Fibroblast of the aortic adventitia (primary cell): ENCODE measurements around the gene CARD9. TPM values are rescaled to one million over a fixed set of nuclear protein-coding genes. Genes with fewer than 3 reads are reported as not detected.

ENCODE experiments used
- DNase-seq: peaks from one replicate; pipeline ENCODE4 v3.0.0-alpha.2; 2010; ENCODE audit warnings: low read depth
- H3K4me3 ChIP-seq: 2 replicates; pipeline ENCODE4 v1.5.1; 2011; ENCODE audit warnings: low read depth, mild to moderate bottlenecking, control low read depth, low read length, moderate library complexity
- total RNA-seq: library from RNA; depleted of rRNA; stranded (reverse); fragments of >200 nt; gene quantifications from 2 replicates; pipeline ENCODE4 v1.2.3, GENCODE V29; 2012; ENCODE audit warnings: low replicate concordance
- TF ChIP-seq, protein P1 (sequence below): IDR thresholded peaks from 2 replicates; pipeline ENCODE4 v1.5.1; 2011; ENCODE audit warnings: mild to moderate bottlenecking, low read length, control low read depth, inconsistent platforms; ENCODE audit not compliant: insufficient read depth

Gene CARD9
- total RNA-seq, 1 donor: 1.4 TPM

DNA sequence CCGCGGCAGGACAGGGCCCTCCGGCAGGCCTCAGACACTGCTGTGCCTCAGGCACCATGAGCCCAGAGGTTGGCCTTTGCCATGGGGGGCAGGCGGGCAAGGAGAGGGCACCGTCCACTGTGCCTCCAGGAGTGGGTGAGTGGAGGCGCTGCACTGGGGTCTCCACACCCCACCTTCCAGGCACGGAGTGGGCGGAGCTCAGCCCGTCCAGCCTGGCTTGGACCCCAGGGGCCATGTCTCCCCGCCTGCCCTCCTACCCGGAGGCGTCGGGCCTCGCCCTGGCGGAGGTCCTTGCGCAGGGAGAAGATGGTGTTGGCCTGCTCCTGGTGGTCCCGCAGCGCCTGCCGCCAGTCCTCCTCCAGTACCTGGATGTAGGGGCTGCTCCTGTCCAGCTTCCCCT, 3.4 kb downstream of the CARD9 start:
- no peak overlapping the region for H3K4me3 ChIP-seq
- no peak for DNase-seq
- TF ChIP-seq, protein P1, sequence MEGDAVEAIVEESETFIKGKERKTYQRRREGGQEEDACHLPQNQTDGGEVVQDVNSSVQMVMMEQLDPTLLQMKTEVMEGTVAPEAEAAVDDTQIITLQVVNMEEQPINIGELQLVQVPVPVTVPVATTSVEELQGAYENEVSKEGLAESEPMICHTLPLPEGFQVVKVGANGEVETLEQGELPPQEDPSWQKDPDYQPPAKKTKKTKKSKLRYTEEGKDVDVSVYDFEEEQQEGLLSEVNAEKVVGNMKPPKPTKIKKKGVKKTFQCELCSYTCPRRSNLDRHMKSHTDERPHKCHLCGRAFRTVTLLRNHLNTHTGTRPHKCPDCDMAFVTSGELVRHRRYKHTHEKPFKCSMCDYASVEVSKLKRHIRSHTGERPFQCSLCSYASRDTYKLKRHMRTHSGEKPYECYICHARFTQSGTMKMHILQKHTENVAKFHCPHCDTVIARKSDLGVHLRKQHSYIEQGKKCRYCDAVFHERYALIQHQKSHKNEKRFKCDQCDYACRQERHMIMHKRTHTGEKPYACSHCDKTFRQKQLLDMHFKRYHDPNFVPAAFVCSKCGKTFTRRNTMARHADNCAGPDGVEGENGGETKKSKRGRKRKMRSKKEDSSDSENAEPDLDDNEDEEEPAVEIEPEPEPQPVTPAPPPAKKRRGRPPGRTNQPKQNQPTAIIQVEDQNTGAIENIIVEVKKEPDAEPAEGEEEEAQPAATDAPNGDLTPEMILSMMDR: no peak

- H3K4me3 ChIP-seq: no peak overlapping the region
- no peak for DNase-seq
- TF ChIP-seq, protein P1: no peak
Measured at GRCh38 chr9:136368190-136368589, 5.3 kb downstream of the CARD9 start.

GRCh38 chr9:136367296-136368145, 5.9 kb downstream of the CARD9 start:
- H3K4me3 ChIP-seq: no peak overlapping the region
- DNase-seq: no peak
- TF ChIP-seq, protein P1: no peak

GRCh38 chr9:136366826-136367225, 6.6 kb downstream of the CARD9 start:
- no peak for DNase-seq
- TF ChIP-seq, protein P1: no peak

GRCh38 chr9:136365775-136366222, 7.7 kb downstream of the CARD9 start:
- no peak for DNase-seq
- H3K4me3 ChIP-seq: no peak overlapping the region
- TF ChIP-seq, protein P1: no peak

More at GRCh38 chr9:136366826-136367225, 6.6 kb downstream of the CARD9 start:
- no peak overlapping the region for H3K4me3 ChIP-seq

DNA sequence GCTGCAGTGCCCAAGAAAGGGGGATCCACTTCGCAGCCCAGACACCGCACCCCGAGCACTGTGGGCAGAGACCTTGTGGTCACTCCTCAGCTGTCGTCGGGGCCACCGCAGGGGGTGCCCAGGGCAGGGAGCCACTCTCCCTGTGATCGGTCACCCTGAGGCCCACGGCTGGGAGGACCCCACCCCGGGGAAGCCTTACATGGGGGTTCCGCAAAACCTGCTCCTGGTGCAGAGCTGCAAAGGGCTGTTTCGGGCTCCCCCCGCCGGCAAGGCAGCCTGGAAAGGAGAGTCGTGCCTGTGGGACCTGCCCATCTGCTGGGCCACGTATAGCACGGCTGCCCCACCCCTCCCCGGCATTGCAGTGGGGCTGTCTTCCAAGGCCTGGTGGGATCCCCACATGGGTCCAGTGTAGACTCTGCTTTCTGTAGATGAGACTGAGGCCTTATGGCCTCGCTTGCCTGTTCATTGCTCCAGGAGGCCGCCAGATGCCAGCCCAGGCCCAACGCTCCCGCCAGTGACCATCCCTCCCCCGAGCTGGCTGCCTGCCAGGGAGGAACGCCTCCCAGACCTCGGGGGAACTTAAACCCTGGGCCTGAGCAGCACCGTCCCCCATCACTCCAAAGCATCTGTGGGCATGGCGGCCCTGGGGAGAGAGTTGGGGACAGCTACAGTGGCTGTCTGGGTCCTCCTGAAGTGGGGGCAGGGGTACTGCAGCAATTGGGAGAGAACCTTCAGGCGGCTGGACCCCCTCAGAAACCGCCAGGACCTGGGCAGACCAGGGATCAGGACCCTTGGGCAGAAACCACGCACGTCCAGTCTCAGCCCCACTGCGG, 8.3 kb downstream of the CARD9 start:
- TF ChIP-seq, protein P1: no peak
- DNase-seq: no peak
- no peak overlapping the region for H3K4me3 ChIP-seq
